Ishikawa (cell line): ENCODE results near the gene RTEL1.
A peak's percentile ranks its signal among the peaks of the same experiment; 100 is the strongest.

ENCODE experiments used
- CEBPB ChIP-seq: IDR thresholded peaks from 2 replicates; pipeline ENCODE4 v1.6.1; 2012
- CREB1 ChIP-seq: IDR thresholded peaks from 2 replicates; pipeline ENCODE4 v1.6.1; 2012; ENCODE audit warnings: low read depth
- EGR1 ChIP-seq: IDR thresholded peaks from 2 replicates; pipeline ENCODE4 v1.6.1; 2012
- EP300 ChIP-seq: IDR thresholded peaks from 2 replicates; pipeline ENCODE4 v1.6.1; 2012; ENCODE audit warnings: borderline replicate concordance
- FOXM1 ChIP-seq: IDR thresholded peaks from 2 replicates; pipeline ENCODE4 v1.6.1; 2012; ENCODE audit warnings: low read depth, borderline replicate concordance
- MAX ChIP-seq: IDR thresholded peaks from 2 replicates; pipeline ENCODE4 v1.6.1; 2012
- NFIC ChIP-seq: IDR thresholded peaks from 2 replicates; pipeline ENCODE4 v1.6.1; 2012
- RAD21 ChIP-seq: IDR thresholded peaks from 2 replicates; pipeline ENCODE4 v1.6.1; 2012; ENCODE audit warnings: low read depth
- REST ChIP-seq: IDR thresholded peaks from 2 replicates; pipeline ENCODE4 v1.6.1; 2012; ENCODE audit warnings: low read depth, mild to moderate bottlenecking
- TAF1 ChIP-seq: IDR thresholded peaks from 2 replicates; pipeline ENCODE4 v1.6.1; 2012; ENCODE audit warnings: low read depth, mild to moderate bottlenecking
- TCF12 ChIP-seq: IDR thresholded peaks from 2 replicates; pipeline ENCODE4 v1.6.1; 2012; ENCODE audit warnings: low read depth
- TEAD4 ChIP-seq: IDR thresholded peaks from 2 replicates; pipeline ENCODE4 v1.6.1; 2012
- USF1 ChIP-seq: IDR thresholded peaks from 2 replicates; pipeline ENCODE4 v1.6.1; 2012
- YY1 ChIP-seq: IDR thresholded peaks from 2 replicates; pipeline ENCODE4 v1.6.1; 2012; ENCODE audit warnings: low read depth
- ZBTB7A ChIP-seq: IDR thresholded peaks from 2 replicates; pipeline ENCODE4 v1.6.1; 2012; ENCODE audit warnings: low read depth

RTEL1 gene

GRCh38 chr20:63696628-63697356 is 38.7 kb downstream of the RTEL1 start, which contains the start of gene TNFRSF6B:
Gene TNFRSF6B (plus strand): TSS chr20:63696652. CDS start chr20:63696768, 116 bp downstream.
- TF ChIP-seq TEAD4 (no peak), MAX (no peak), RAD21 (no peak), USF1 (no peak), YY1 (no peak), ZBTB7A (no peak), FOXM1 (no peak), NFIC (no peak), CEBPB (no peak), EGR1 (no peak), EP300 (no peak), TAF1 (no peak), REST (no peak), TCF12 (no peak), CREB1 (no peak)

- TF ChIP-seq CEBPB (no peak), EP300 (no peak), TAF1 (no peak), ZBTB7A (no peak), NFIC (peak; percentile 39; the same call in 1 of the 2 replicates), REST (no peak)
Measured at GRCh38 chr20:63697357-63697867, 39.3 kb downstream of the RTEL1 start.

- no peak for TF ChIP-seq EGR1
- no peak for TF ChIP-seq EP300
Measured at GRCh38 chr20:63697868-63698545, 39.9 kb downstream of the RTEL1 start.

GRCh38 chr20:63698739-63699465 is 40.8 kb downstream of the RTEL1 start:
- TF ChIP-seq CEBPB = no peak
- no peak for TF ChIP-seq TEAD4
- no peak for TF ChIP-seq USF1
- TF ChIP-seq TAF1 = no peak
- TF ChIP-seq ZBTB7A = no peak
- no peak for TF ChIP-seq TCF12
- no peak for TF ChIP-seq FOXM1

- no peak for TF ChIP-seq TEAD4
- TF ChIP-seq USF1 = no peak
- TF ChIP-seq EP300 = no peak
- no peak for TF ChIP-seq CREB1
- no peak for TF ChIP-seq CEBPB
- no peak for TF ChIP-seq FOXM1
- TF ChIP-seq NFIC = no peak
- no peak for TF ChIP-seq YY1
- no peak for TF ChIP-seq MAX
- no peak for TF ChIP-seq ZBTB7A
- TF ChIP-seq TCF12 = no peak
- TF ChIP-seq RAD21 = no peak
- TF ChIP-seq REST = no peak
- no peak for TF ChIP-seq TAF1
- TF ChIP-seq EGR1 = no peak
Measured at GRCh38 chr20:63699466-63700198, 41.5 kb downstream of the RTEL1 start.
